ENCODE results near the gene C21orf58.

Gene C21orf58

GRCh38 chr21:46268371-46268770, 55.3 kb downstream of the C21orf58 start:
- Mint-ChIP-seq H3K27ac (no peak overlapping the region), H3K4me3 (no peak overlapping the region), H3K27me3 (no peaks in the 10 kb centered on the region), H3K4me1 (no peaks in the 10 kb centered on the region), H3K9me3 (no peaks in the 10 kb centered on the region), H3K36me3 (peaks cover 12% of the 10 kb centered on the region)

- H3K27me3 Mint-ChIP-seq = no peaks in the 10 kb centered on the region
- no peaks in the 10 kb centered on the region for H3K4me1 Mint-ChIP-seq
- H3K4me3 Mint-ChIP-seq = no peak overlapping the region
- H3K27ac Mint-ChIP-seq = no peak overlapping the region
- H3K9me3 Mint-ChIP-seq = no peaks in the 10 kb centered on the region
- peaks cover 7% of the 10 kb centered on the region for H3K36me3 Mint-ChIP-seq
These were observed 56.7 kb downstream of the C21orf58 start for GRCh38 chr21:46266946-46267345.

GRCh38 chr21:46265736-46266525, 57.7 kb downstream of the C21orf58 start:
- H3K27me3 Mint-ChIP-seq = no peaks in the 10 kb centered on the region
- H3K36me3 Mint-ChIP-seq = peaks cover 8% of the 10 kb centered on the region
- H3K27ac Mint-ChIP-seq = no peak overlapping the region
- no peaks in the 10 kb centered on the region for H3K9me3 Mint-ChIP-seq
- no peaks in the 10 kb centered on the region for H3K4me1 Mint-ChIP-seq
- no peak overlapping the region for H3K4me3 Mint-ChIP-seq

GRCh38 chr21:46264690-46265144, 59.0 kb downstream of the C21orf58 start:
- Mint-ChIP-seq H3K4me3 (no peak overlapping the region), H3K36me3 (peaks cover 10% of the 10 kb centered on the region), H3K4me1 (no peaks in the 10 kb centered on the region), H3K9me3 (no peaks in the 10 kb centered on the region), H3K27ac (no peak overlapping the region), H3K27me3 (no peaks in the 10 kb centered on the region)

GRCh38 chr21:46264046-46264689, 59.5 kb downstream of the C21orf58 start:
- H3K27me3 Mint-ChIP-seq = no peaks in the 10 kb centered on the region
- peaks cover 10% of the 10 kb centered on the region for H3K36me3 Mint-ChIP-seq
- no peak overlapping the region for H3K27ac Mint-ChIP-seq
- H3K4me3 Mint-ChIP-seq = no peak overlapping the region
- H3K9me3 Mint-ChIP-seq = no peaks in the 10 kb centered on the region
- H3K4me1 Mint-ChIP-seq = no peaks in the 10 kb centered on the region

- Mint-ChIP-seq H3K27me3 (no peaks in the 10 kb centered on the region), H3K9me3 (no peaks in the 10 kb centered on the region), H3K36me3 (peaks cover 29% of the 10 kb centered on the region), H3K27ac (no peak overlapping the region), H3K4me3 (no peak overlapping the region), H3K4me1 (peaks cover 21% of the 10 kb centered on the region)
These were observed 67.1 kb downstream of the C21orf58 start for GRCh38 chr21:46256501-46256994.

GRCh38 chr21:46255758-46256337, 67.8 kb downstream of the C21orf58 start:
- Mint-ChIP-seq H3K9me3 (no peaks in the 10 kb centered on the region), H3K4me1 (peaks cover 27% of the 10 kb centered on the region), H3K27me3 (no peaks in the 10 kb centered on the region), H3K4me3 (no peak overlapping the region), H3K27ac (no peak overlapping the region), H3K36me3 (peaks cover 27% of the 10 kb centered on the region)

GRCh38 chr21:46255166-46255565, 68.5 kb downstream of the C21orf58 start:
- Mint-ChIP-seq H3K4me3 (no peak overlapping the region), H3K27me3 (no peaks in the 10 kb centered on the region), H3K9me3 (no peaks in the 10 kb centered on the region), H3K4me1 (peaks cover 34% of the 10 kb centered on the region), H3K27ac (peak overlapping the region; percentile 30), H3K36me3 (peaks cover 26% of the 10 kb centered on the region)

GRCh38 chr21:46254208-46254975, 69.3 kb downstream of the C21orf58 start:
- H3K9me3 Mint-ChIP-seq = no peaks in the 10 kb centered on the region
- no peaks in the 10 kb centered on the region for H3K27me3 Mint-ChIP-seq
- peak overlapping the region; percentile 95 for H3K27ac Mint-ChIP-seq
- no peak overlapping the region for H3K4me3 Mint-ChIP-seq
- peaks cover 31% of the 10 kb centered on the region for H3K36me3 Mint-ChIP-seq
- peaks cover 42% of the 10 kb centered on the region for H3K4me1 Mint-ChIP-seq

- Mint-ChIP-seq H3K27ac (peak overlapping the region; percentile 95), H3K36me3 (peaks cover 29% of the 10 kb centered on the region), H3K4me1 (peaks cover 43% of the 10 kb centered on the region), H3K27me3 (no peaks in the 10 kb centered on the region), H3K9me3 (no peaks in the 10 kb centered on the region), H3K4me3 (peak overlapping the region; percentile 43)
These were observed 70.0 kb downstream of the C21orf58 start for GRCh38 chr21:46253610-46254124.

GRCh38 chr21:46252840-46253239, 70.8 kb downstream of the C21orf58 start:
- Mint-ChIP-seq H3K36me3 (peaks cover 30% of the 10 kb centered on the region), H3K4me1 (peaks cover 43% of the 10 kb centered on the region), H3K27me3 (no peaks in the 10 kb centered on the region), H3K27ac (no peak overlapping the region), H3K9me3 (no peaks in the 10 kb centered on the region), H3K4me3 (no peak overlapping the region)

All from activated naive CD4-positive, alpha-beta T cell treated with anti-CD3 and anti-CD28 coated beads, Interleukin-2, amount 50 U/mL, for 24 hours (primary cell).